HCT116 (cell line): ENCODE data around the gene MEFV.

Experiments
- CTCF ChIP-seq, 3 experiments: fragments of 200-600 bp in 1 of 3; sonication (generic) in 1 of 3; IDR thresholded peaks in 2 of 3; conservative IDR thresholded peaks in 1 of 3; 2 replicates each; pipeline ENCODE4 v1.5.1; 2012 to 2017; ENCODE audit warnings: low read depth in 2 of 3, low read length in 2 of 3, antibody characterized with exemption in 1 of 3, borderline replicate concordance in 1 of 3, control low read depth in 1 of 3, mild to moderate bottlenecking in 1 of 3, mixed read lengths in 1 of 3, mixed run types in 1 of 3, moderate library complexity in 1 of 3; ENCODE audit not compliant: insufficient read depth in 1 of 3
- MAX ChIP-seq: IDR thresholded peaks from 2 replicates; pipeline ENCODE4 v1.6.1; 2012
- POLR2A ChIP-seq: IDR thresholded peaks from 2 replicates; pipeline ENCODE4 v1.7.0; 2011; ENCODE audit warnings: borderline replicate concordance; ENCODE audit not compliant: insufficient read depth, insufficient read length; ENCODE audit errors: extremely low read depth
- POLR2AphosphoS5 ChIP-seq: IDR thresholded peaks from 2 replicates; pipeline ENCODE4 v1.6.1; 2011; ENCODE audit warnings: mild to moderate bottlenecking, low read depth, low read length, moderate library complexity
- REST ChIP-seq: IDR thresholded peaks from 2 replicates; pipeline ENCODE4 v1.6.1; 2012; ENCODE audit warnings: low read depth
- SP1 ChIP-seq: IDR thresholded peaks from 2 replicates; pipeline ENCODE4 v1.6.1; 2012; ENCODE audit warnings: low read depth

GRCh38 chr16:3305109-3306068 is 49.0 kb upstream of the MEFV start, which contains the start of the genes TIGD7 and ZNF75A:
- TF ChIP-seq CTCF (IDR thresholded peaks at IDR 0.05 in 2 of 3, conservative IDR thresholded peaks at IDR 0.05 in 1 of 3; ENCODE audit: borderline replicate concordance in 1 of 3, insufficient read depth in 1 of 3, low read depth in 2 of 3, low read length in 2 of 3) (no peak), POLR2A (no peak), REST (no peak), POLR2AphosphoS5 (peak; percentile 71; the same call in 1 of the 2 replicates), SP1 (no peak), MAX (peak; percentile 92)
